Subcutaneous adipose tissue (tissue), 4 donors: ENCODE results near the gene INTS11. TPM values are rescaled to one million over a fixed set of nuclear protein-coding genes. Genes with fewer than 3 reads are reported as not detected.

ENCODE experiments used
- total RNA-seq, 4 donors: library from RNA; depleted of rRNA; stranded (reverse); fragments of >200 nt; gene quantifications; one replicate each; pipeline ENCODE4 v1.1.0, GENCODE V29; 2016
- TF ChIP-seq, protein P1 (sequence below): fragments of 450-650 bp; IDR thresholded peaks from one replicate; pipeline ENCODE4 v1.5.1; 2016; ENCODE audit warnings: low read depth, mild to moderate bottlenecking, control low read depth, antibody characterized with exemption, moderate library complexity

Gene INTS11
- total RNA-seq, 4 donors from 2014 or later = 50.5 to 122 (median 60.6) TPM

DNA sequence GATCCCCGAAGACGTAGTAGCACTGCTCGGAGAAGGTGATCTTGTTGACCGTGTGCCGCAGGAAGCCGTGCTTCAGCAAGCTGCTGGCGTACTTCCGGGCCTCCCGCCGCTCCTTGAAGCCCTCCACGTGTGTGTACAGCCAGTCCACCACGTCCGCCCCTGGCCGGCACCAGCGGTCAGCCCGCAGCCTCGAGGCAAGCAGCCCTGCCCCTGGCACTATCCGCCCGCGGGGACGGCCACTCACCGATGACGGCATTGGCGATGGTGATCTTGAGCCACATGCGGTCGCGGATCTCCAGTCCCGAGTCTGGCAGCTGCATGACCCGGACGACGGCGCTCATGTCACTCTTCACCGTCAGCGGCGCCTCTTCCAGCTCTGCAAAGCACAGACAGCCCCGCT lies 13.8 kb upstream of the INTS11 start:
- TF ChIP-seq, protein P1, sequence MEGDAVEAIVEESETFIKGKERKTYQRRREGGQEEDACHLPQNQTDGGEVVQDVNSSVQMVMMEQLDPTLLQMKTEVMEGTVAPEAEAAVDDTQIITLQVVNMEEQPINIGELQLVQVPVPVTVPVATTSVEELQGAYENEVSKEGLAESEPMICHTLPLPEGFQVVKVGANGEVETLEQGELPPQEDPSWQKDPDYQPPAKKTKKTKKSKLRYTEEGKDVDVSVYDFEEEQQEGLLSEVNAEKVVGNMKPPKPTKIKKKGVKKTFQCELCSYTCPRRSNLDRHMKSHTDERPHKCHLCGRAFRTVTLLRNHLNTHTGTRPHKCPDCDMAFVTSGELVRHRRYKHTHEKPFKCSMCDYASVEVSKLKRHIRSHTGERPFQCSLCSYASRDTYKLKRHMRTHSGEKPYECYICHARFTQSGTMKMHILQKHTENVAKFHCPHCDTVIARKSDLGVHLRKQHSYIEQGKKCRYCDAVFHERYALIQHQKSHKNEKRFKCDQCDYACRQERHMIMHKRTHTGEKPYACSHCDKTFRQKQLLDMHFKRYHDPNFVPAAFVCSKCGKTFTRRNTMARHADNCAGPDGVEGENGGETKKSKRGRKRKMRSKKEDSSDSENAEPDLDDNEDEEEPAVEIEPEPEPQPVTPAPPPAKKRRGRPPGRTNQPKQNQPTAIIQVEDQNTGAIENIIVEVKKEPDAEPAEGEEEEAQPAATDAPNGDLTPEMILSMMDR = no peak

DNA sequence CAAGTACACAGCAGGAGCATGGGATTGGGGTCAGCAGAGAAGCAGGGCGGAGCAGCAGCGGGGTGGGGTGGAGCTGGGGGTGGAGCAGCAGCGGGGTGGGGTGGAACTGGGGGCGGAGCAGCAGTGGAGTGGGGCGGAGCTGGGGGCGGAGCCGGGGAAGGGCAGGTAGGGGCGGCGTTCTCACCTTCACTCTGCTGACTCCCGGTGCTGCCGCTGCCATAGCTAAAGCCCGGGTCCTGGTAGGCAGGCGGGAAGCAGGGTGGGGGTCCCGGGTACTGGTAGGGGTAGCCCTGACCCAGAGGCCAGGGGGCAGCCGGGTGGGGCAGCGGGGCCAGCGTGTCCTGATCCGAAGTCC lies 13.3 kb upstream of the INTS11 start:
- TF ChIP-seq, protein P1 = no peak

DNA sequence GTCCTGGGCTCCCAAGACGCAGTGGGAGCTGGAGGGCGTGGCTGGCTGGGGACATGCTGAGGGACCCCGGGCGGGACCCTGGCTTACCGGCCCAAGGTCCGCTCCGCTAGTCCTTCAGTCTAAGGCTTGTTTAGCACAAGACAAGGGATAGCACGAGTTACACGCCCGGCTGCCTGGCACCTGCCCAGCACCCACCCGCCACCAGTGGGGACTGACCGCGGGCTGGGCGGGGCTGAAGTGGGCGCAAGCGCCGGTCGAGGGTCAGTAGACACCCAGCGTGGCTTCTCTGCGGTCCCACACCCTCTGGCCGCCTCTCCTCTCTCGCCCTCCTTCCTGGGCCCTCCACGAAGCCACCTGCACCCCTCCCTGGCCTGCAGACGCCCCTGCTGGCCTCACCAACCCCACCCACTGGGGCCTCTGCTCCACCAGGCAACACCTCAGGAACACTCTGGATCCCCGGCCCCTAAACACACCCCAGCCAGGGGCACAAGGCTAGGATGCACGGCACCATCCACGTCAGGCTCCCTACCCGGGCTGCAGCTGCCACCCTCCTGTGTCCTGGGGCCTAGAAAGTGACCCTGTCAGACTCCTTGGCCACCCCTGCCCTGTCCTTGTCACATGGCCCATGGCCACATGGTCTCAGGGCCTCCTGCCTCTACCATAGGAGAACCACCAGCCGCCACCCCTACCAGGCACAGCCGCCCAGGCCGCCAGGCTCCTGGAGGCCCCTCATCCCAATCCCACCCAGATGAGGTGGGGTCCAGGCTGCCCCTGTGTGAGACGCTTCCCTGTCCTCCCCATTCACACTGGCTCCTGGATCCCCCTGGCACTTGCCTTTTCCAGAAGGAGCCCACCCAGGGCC lies 12.7 kb upstream of the INTS11 start:
- TF ChIP-seq, protein P1 = no peak

DNA sequence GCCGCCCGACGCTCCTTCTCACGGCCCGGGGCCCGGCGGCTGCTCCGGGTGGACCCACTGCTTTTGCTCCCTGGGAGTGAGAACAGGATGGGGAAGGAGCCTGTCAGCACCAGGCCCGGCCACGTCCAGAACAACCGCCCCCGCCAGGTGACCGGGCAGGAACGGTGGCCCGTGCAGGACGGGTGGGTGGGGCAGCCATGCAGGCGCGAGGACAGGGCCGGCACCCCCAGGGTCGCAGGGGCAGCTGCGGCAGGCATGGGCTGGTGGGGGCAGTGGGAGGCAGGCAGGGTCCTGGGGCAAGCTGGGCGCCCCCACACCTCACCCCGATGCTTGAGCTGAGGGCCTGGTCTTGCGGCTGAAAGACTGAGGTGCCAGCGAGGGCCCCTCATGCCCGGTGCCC lies 12.0 kb upstream of the INTS11 start:
- TF ChIP-seq, protein P1 = no peak

DNA sequence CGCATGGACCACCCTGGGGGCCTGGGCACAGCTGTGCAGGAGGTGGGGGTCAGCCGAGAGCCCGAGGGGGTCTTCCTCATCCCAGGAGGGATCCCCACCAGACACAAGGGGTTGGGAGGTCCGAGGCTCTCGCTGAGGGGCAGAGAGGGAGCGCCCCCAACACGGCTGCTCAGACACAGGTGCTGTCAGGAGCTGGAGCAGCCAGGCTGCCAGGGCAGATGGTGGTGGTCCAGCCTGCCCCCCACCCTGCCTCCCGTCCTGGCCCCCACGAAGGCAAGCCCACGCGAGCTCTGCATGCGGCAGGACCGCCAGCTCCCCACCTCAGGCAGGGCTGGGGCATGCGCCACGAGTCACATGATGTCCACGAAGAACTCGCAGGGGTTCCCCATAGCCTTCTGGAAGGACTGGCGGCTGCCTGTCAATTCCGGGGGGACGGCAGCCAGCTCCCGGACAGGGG lies 11.4 kb upstream of the INTS11 start:
- TF ChIP-seq, protein P1 = no peak

DNA sequence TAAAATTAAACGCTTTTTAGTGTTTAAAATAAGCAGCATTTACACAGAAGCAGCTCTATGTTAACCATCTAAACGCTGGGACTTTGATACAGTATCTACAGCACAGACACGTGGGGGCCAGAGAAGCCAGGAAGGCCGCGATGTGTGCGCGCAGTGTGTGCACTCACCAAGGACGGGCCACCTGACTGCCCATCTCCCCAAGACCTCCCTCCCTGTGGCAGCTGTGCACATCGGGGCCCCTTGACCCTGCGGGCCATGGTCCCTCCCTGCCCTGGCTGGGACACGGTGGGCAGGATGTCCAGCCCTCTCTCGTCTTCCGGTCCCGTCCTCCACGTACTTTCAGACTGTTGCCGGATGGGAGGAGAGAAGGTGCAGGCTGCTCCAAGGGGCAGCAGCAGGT lies 10.8 kb upstream of the INTS11 start:
- TF ChIP-seq, protein P1 = no peak

DNA sequence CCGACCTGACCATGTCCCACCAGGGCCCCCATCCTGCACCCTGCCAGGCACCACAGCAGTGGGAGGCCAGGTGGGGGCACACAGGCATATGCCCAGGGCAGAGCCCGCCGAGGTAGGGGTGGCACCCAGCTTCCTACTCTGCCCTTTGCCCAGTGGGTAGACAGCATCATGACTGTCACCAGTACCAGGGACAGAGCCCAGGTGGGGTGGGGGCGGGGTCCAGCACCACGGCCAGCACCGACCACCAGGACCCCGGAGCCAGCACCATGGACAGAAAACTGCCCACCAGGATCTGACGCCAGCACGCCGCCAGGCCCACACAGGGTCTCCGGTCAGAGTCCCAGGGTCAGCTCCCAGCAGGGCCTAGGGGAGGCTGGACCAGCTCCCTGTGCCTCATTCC lies 10.4 kb upstream of the INTS11 start:
- TF ChIP-seq, protein P1 = no peak
